HS-5 (cell line): ENCODE results near the gene ORMDL3.

ENCODE experiments used
- DNase-seq: peaks from one replicate; pipeline ENCODE4 v3.0.0-alpha.2; 2012; ENCODE audit warnings: low read depth

The ORMDL3 gene, protein sequence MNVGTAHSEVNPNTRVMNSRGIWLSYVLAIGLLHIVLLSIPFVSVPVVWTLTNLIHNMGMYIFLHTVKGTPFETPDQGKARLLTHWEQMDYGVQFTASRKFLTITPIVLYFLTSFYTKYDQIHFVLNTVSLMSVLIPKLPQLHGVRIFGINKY

DNA sequence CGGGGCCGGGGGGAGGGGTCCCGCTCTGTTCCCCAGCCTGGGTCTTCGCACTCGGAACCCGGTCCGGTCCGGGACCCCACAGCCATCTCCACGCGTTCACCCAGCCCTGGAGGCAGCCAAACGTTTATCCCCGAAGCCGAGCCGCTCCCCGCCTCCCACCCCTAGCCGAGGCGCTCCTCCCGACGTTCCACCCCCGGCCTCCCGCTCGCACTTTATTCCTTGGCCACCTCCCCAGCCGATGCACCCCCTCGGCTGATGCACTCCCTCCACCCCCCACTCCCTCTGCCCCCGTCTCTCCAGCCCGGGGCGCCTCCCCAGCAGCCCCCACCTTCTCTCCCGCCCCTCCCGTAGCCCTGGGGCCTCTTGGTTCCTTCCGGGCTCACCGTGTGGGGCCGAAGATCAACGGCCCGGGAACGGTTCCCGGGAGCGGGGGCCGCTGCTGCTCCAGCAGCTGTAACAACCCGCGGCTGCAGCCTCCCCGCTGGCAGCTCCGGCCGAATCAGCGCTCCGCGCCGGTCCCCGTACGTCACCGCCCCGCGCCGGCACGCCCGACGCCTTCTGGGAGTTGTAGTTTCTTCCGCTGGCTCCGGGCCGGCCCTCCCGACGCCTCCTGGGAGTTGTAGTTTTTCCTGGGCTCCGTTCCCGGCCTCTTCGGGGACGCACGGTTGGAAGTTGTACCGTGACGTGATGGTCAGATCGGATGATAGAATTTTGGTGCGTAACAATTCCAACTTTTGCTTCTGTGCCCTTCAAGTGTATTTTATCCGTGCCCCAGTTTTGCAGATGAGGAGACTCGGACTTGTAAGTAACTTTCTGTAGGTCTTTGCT, at the start of gene ORMDL3, which contains the start of gene LRRC3C:
Gene ORMDL3 (minus strand): TSS at position 501 of the 828 bp plus-strand sequence. CDS start 3,398 bp downstream, outside the sequence.
Gene LRRC3C (plus strand): TSS at position 632 of the 828 bp plus-strand sequence. CDS start 13,792 bp downstream, outside the sequence.
- peak; percentile 60 for DNase-seq

DNA sequence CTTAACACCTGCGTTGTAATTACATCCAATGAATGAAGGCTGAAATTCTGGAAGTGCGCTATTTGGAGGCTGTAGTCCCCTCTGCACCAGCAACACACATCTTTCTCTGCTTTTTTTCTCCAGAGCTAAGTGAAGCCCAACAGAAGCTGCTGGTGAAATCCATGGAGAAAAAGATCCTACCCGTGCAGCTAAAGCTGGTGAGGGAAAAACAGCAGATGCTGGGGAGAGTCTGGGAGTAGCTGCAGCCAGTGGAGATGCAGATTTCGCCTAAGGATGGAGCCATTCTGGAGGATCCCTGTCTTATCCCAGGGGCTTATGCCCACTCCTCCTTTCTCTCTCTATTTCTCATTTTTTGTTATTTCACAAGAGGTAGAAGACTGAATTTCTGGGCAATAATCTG, 48.4 kb upstream of the ORMDL3 start:
- no peak for DNase-seq

DNA sequence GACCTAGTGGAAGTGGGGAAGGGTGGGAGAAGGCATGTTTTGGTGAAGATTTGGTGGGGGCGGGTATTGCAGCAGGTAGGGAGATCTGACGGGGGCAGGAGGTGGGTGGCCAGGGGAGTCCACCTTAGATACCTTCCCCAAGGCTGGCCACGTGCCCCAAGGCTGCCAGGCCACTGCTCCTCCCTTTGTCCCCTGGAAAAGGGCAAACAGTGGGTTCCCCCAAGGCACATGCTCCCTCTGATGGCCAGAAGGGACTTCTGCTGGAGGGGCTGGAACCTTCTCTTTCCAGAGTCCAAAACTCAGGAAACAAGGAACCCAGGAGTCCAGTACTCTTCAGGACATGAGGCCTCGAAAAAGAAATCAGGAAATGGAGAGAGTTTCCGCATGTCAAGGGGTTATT, 47.0 kb upstream of the ORMDL3 start:
- DNase-seq: no peak

DNA sequence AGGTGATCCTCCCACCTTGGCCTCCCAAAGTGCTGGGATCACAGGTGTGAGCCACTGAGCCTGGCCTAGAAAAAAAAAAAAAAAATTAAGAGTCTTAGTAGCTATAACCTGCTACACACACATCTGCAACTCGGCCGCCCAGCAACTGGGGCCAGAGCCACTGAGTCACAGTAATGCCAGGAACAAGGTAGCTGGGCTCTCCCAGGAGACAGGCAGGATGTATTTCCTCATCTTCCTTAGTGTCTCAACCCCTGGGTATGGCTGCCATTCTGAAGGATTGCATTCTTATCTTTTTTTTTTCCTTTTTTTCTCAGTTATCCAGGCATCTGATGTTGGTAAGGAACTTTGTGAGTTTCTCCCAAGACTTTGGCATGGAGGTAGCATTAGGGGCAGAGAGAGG, 46.1 kb upstream of the ORMDL3 start:
- peak; percentile 74 for DNase-seq

DNA sequence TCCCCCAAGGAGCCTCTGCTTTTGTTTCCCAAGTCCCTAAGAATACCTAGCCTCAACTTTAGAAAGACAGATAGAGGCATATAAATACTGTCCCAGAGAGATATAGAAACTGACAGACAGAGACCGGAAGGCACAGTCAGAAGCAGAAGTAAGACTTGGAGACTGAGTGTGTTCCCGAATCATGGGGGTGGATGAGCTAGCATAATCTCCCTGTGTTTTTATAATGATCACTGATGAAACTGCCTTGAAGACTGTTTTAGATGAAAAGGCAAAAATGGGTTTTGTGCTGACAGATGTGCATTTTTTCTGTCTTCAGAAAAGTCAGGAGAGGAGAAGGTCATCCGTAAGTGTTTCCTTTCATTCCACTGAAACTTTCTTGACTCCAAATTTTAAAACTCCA, 44.9 kb upstream of the ORMDL3 start:
- no peak for DNase-seq

DNA sequence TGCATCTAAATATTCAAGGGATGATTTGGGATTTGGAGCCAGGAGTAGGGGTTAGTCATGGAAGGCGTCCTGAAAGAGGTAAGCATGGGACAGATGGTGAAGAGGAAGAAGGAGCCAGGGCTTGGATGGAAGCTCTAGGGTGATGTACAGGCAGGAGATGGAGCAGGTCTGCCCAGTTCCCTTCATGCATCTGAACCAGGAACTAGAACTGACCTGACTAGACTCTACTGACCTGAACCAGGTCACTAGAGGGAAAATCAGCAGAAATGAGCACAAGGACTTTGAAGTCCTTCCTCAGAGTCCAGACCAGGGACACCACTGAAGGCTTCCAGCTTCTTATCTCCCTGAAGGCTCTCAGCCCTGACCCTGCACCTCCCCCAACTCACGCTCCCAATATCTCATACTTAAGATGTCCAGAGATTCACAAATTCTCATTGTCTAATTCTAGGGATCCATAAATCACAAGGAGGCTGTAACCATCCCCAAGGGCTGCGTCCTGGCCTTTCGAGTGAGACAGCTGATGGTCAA, 43.7 kb upstream of the ORMDL3 start:
- DNase-seq: no peak

DNA sequence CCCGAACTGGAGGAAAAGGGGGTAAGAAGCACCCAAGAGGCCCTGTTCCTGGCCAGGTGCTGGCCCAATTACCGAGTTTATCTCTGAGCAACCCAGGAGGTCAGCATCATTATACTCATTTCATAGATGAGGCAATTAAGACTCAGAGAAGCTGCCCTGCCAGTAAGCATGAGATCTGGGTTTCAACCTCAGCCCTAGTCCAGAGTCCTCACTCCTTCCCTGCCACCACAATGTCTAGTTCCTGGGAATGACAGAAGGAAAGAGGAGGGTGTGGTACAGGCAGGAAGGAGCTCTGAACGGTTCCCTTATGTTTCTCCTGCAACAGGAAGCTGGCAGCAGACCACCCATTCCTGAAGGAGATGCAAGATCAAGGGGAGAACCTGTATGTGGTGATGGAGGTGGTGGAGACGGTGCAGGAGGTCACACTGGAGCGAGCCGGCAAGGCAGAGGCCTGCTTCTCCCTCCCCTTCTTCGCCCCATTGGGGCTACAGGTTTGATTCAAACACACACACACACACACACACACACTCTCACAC, 42.8 kb upstream of the ORMDL3 start:
- no peak for DNase-seq

DNA sequence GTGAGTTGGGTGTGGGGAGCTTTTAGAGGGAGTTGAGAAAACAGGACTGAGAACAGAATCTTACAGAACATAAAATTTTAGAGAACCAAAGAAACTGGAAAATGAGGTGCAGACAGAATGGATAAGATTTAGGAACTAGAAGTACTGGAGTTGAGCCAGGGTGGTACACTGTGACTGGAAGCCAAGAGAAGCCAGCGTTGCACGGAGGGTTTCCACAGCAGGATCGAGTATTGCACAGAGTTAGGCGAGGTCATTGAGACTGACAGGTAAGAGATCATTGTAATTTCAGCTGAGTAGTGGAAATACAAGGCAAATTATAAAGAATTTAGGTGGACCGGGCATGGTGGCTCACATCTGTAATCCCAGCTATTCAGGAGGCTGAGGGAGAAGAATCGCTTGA, 42.0 kb upstream of the ORMDL3 start:
- no peak for DNase-seq

DNA sequence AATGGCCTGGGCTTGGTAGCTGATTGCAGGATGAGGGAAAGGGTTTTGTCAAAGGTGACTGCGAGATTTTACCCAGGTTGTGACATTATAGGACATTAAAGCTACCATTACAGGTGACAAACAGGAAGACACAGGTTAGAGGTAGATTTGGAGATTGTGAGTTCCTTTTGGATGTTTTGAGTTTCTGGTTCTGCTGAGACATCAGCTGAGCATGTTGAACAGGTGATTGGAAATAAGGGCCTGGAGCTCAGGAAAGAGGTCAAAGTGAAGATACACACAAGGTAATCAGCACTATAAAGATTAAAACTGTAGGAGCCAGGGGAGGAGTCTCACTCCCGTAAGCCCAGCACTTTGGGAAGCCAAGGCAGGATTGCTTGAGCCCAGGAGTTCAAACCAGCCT, 41.4 kb upstream of the ORMDL3 start:
- DNase-seq: no peak

DNA sequence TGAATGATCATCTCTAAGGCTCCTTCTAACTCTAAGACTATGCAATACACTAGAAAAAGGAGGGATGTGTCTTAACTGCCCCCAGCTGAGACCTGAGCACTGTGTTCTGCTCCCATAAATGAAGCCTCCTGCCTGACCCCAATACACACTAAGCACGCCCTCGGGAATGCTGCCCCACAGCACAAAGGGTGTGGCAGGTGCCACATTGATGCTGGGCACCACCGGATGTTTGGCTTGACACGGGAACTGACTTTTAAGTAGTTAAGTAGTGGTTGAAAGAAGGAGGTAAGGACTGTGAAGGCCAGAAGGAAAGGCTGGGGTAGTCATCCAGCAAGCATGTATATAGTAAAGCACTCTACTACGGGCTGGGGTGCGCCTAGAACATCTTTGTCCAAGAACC, 39.4 kb upstream of the ORMDL3 start:
- DNase-seq: no peak

DNA sequence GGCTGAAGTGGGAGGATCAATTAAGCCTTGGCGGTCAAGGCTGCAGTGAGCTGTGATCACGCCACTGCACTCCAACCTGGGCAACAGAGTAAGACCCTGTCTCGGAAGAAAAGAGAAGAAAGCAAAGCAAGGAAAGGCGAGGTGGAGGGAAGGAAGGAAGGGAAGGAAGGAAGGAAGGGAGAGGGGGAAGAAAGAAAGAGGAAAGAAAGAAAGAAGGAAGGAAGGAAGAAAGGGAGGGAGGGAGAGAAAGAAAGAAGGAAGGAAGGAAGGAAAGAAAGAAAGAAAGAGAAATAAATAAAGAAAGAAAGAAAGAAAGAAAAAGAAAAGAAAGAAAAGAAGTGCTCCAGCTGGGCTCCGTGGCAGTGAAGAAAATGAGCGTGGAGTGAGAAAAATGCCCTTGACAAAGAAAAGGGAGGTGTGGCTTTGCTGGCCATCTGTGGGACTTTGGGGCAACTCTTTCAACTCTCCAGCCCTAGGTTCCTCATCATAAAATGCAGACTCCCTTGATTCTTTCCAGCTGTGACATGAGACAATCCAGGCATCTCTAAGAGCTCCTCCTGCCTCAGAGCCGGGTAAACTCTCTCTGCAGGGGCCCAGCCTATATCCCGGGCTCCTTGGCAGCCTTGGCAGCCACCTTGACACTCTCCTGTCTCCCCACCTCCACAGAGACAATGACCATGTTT, 37.8 kb upstream of the ORMDL3 start:
- no peak for DNase-seq

DNA sequence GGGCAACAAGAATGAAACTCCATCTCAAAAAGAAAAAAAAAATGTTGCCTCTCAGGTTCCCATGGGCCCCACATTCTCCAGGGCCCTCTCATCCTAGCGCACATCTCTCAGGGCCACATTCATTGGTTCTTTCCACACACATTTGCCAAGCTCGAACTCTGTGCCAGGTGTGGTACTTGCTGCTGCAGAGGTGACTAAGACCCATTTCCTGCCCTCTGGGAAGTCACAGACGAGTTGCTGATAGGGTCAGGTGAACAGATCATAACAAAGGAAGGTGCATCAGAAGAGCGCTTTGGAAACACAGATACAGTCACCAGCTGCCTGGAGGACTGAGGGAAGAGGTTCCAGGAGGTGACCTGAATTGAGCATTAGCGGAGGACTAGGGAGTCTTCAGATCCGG, 36.4 kb upstream of the ORMDL3 start:
- no peak for DNase-seq

DNA sequence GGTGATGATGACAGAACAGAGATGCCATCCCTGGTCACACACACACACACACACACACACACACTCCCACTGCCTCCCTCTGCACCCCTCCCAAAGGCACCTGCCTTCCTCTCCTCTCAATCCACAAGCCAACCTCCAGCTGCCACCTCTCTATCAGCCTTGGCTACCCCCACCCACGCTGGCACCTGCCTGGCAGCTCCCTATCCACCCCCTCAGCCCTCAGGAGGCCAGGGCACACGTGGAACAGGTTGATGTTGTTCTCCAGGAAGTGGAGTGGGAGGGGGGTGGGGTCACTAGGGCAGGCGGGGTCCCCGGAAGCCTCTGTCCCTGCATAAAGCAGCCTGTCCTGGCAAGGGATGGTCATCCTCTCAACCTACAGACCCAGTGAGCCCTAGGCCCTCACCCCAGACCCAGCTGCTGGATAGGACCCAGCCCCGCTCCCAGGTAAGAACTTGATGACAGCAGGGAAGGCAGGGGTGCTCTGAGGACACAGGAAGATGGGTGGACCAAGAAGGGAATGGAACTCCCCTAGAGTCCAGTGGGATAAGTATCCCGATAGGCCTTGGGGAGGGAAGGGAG, 35.3 kb upstream of the ORMDL3 start, which contains the start of gene GSDMA:
Gene GSDMA (plus strand): TSS at position 363 of the 579 bp plus-strand sequence. CDS start 2,684 bp downstream, outside the sequence.
- DNase-seq: no peak

DNA sequence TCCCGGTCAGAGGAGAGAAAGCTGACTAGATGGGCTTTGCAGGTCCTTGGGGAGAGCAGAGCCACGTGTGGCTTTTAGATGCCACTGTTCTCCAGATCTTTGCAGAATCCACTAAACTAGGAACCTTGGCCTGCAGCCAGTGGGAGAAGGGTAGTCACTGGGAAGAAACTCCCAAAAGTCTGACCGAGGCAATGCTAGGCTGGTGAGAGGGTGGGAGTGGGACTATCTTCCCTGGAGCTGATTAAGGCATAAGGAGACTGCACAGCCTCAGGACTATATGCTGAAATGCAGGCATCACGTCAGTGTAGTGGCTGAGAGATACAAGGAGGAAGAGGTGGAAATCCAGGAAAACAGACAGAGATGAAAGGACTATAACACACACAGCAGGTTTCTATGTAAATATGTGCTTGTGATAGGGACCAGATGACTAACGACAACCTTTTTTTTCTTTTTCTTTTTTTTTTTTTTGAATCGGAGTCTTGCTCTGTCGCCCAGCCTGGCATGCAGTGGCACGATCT, 33.2 kb upstream of the ORMDL3 start:
- no peak for DNase-seq

DNA sequence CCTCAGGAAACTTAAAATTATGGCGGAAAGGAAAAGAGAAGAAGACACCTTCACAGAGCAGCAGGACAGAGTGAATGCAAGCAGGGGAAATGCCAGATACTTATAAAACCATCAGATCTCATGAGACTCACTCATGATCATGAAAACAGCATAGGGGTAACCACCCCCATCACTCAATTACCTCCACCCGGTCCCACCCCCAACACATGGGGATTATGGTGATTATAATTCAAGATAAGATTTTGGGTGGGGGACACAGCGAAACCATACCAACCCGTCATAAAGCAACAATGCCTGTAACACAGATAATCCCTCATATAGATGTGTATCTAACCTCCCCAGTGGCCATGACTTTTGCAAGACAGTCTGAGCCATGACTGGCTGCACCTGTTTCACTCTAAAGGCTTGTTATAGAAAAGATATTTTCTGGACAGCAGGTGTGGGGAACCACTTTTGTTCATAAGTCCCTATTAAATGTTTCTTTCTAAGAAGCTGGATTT, 28.4 kb upstream of the ORMDL3 start:
- DNase-seq: no peak

DNA sequence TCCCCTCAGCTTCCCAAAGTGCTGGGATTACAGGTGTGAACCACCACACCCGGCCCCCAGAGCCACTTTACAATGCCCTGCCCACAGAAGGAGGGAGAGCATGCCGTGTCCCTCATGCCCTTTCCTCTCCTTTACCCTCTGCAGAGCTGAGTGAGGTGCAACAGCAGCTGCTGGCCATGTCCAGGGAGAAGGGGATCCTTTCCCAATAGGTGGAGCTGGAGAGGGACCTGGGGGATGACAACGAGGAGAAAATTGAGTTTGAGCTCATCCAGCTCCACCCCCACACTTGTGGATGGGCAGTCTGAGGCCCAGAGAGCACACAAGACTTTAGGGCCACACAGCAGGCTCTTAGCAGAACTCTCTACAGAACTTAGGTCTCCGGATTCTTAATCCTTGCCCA, 27.5 kb upstream of the ORMDL3 start:
- no peak for DNase-seq

DNA sequence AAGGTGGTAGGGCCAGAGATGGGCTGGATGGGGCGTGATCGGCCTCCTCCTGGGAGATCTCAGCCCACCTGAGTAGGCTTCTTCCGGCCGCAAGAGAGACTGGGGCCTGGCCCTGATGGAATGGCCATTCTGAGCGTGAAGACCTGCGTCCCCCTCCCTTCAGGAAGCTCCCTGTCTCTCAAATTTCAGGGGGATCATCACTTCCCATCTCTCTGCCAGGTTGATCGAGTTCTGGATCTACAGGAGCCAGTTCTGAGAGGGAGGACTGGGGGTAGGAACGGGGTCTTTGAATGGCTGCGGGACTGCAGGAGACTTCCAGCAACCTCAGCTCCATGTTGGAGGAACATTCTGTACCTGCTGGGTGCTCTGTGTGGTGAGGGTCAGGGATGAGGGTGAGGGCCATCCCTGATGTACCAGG, 26.1 kb upstream of the ORMDL3 start:
- no peak for DNase-seq

DNA sequence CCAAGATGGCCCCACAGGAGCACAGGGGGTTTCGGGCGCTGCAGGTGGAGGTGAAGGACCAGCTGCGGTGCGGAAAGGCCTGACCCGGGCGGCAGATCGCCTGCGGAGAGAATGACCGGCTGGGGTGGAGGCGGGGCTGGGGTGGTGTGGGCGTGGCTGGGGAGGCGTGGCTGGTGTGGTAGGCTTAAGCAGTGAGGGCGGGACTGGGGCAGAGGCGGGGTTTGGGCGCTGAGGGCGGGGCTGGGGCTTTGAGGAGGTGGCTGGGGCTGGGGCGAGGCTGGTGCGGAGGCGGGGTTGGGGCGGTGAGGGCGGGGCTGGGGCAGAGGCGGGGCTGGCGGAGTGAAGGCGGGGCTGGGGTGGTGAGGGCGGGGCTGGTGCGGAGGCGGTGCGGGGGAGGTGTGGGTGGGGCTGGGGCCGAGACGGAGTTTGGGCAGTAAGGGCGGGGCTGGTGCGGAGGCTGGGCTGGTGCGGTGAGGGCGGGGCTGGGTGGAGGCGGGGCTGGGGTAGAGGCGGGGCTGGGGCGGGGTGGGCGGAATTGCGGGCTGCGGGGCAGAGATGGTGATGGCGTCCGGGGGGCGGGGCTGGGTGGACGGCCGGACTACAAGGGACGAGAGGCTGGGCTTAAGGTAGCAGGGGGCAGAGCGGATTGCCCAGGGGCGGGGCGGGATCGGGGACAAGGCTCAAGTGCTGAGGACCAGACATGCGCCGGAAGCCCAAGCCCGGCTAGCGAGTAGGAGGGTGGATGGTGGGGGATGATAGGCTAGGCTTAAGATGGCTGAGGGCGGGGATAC, 25.5 kb upstream of the ORMDL3 start:
- peak; percentile 37 for DNase-seq

DNA sequence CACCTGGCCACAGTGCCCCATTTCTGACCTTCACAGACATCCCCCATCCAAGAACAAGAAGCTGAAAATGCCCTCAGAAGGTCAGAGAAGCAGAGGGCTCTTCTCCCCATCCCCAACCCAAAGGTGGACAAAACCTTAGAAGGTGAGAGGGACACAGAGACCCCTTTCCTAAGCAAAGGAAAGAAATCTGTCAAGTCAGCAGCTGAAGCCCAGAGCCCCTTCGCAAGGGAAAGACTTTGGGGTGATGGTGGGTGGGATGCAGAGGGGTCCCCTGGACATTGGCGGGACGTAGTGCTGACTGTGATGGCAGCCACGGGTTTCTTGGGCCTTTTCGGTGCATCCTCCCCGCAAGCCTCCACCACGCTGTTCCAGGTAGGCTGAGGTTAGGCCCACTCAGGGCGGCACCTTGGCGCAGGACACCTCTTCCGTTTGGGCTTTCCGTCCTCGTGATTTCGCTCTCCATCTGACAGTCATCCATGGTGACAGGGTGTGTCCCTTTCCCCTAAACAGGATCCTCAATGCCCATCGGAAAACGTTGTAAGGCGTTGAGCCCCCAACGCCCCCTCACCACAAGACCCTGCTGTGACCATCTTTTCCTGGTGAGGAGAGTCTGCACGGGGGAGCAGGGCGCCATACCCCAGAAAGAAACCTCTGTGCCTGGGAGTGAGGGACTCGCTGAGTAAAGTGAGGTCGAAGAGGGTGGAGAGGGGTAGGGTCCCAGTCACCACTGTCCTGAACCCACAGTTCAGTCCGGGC, 24.7 kb upstream of the ORMDL3 start:
- DNase-seq: no peak

DNA sequence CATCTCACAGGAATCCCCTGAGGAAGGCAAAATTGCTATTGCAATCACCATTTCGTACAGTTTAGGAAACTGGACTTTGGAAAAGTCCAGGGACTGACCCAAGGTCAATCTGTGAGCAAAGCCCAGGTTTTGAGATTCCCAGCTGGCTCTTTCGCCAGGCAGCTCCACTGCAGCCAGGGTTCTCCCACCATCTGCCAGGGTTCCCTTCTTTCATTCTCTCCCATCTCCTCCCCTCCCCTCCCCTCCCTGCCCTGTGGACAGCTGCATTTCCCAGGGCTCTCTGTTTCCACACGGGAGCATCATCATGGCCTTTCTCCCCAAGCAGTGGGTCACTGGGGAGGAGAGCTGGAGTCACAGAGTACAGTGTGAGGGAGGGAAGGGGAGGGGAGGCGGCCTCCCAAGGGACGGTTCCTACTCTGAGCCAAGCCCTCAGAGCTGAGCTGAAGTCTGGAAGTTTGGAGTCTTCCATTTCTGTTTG, 23.5 kb upstream of the ORMDL3 start:
- no peak for DNase-seq
